HFF-Myc (cell line): Measurements from ENCODE around the gene RNLS.

Source experiments
- DNase-seq: peaks from one replicate; pipeline ENCODE4 v3.0.0-alpha.2; 2011; ENCODE audit warnings: low read depth; ENCODE audit errors: extremely low read depth
- H3K4me3 ChIP-seq: replicated peaks from 2 replicates; pipeline ENCODE4 v1.5.1; 2011; ENCODE audit warnings: low read depth, mild to moderate bottlenecking, control low read depth, low read length
- TF ChIP-seq, protein P1 (sequence below): IDR thresholded peaks from 2 replicates; pipeline ENCODE4 v1.5.1; 2012; ENCODE audit warnings: mild to moderate bottlenecking, low read depth, low read length, control low read depth; ENCODE audit errors: missing control alignments

Gene RNLS

DNA sequence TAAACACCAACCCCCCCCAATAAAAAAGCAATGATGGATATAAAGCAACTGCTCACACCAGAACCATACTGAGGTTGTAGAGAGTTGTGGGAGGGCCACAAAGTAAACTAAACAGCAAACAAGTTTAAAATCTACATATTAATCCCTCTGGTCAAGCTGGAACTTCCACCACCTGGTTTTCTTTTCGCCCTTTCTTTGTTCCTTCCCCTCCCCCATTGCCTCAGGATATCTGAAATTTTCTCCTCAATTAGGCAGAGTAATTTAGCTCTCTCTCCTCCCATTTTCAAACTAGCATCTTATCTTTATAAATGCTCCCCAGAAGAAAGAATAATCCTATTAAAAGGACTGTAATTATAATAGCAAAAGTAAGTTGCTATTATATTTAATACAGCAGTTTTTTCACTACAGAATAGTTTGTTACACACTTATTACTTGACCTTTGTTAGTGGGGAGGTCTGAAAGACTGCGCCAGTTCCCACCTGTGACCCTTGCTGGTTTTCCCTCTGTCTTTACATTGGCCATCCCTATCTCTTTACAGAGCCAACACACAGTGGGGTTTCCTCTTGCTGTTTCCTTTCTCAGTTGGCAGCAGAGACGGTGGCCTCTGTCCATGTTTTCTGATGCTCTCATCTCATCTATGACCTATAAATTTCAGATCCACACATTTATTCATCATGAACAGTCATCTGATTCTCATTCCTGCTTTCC is 235.4 kb downstream of the RNLS start:
- no peak for DNase-seq
- TF ChIP-seq, protein P1, sequence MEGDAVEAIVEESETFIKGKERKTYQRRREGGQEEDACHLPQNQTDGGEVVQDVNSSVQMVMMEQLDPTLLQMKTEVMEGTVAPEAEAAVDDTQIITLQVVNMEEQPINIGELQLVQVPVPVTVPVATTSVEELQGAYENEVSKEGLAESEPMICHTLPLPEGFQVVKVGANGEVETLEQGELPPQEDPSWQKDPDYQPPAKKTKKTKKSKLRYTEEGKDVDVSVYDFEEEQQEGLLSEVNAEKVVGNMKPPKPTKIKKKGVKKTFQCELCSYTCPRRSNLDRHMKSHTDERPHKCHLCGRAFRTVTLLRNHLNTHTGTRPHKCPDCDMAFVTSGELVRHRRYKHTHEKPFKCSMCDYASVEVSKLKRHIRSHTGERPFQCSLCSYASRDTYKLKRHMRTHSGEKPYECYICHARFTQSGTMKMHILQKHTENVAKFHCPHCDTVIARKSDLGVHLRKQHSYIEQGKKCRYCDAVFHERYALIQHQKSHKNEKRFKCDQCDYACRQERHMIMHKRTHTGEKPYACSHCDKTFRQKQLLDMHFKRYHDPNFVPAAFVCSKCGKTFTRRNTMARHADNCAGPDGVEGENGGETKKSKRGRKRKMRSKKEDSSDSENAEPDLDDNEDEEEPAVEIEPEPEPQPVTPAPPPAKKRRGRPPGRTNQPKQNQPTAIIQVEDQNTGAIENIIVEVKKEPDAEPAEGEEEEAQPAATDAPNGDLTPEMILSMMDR = no peak
- H3K4me3 ChIP-seq = no peak overlapping the region

DNA sequence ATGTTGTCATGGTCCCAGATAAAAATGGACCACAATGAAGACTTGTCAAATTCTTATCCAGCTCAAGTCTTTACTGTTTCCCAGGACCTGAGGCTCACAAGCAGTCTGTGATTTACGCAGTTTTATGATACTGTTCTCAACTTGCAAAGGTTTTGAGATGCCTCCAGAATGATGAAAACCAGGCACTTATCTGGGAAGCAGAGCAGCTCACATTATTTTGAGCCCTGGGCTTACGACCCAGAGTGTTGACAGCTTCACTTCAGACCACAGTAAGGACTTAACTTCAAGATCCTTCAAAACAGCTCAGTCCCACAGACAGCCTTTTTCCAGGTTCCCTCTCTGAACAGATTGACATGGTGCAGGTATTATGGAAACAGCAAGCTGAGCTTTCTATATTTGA is 236.1 kb downstream of the RNLS start:
- TF ChIP-seq, protein P1 = no peak
- no peak for DNase-seq
- no peak overlapping the region for H3K4me3 ChIP-seq

DNA sequence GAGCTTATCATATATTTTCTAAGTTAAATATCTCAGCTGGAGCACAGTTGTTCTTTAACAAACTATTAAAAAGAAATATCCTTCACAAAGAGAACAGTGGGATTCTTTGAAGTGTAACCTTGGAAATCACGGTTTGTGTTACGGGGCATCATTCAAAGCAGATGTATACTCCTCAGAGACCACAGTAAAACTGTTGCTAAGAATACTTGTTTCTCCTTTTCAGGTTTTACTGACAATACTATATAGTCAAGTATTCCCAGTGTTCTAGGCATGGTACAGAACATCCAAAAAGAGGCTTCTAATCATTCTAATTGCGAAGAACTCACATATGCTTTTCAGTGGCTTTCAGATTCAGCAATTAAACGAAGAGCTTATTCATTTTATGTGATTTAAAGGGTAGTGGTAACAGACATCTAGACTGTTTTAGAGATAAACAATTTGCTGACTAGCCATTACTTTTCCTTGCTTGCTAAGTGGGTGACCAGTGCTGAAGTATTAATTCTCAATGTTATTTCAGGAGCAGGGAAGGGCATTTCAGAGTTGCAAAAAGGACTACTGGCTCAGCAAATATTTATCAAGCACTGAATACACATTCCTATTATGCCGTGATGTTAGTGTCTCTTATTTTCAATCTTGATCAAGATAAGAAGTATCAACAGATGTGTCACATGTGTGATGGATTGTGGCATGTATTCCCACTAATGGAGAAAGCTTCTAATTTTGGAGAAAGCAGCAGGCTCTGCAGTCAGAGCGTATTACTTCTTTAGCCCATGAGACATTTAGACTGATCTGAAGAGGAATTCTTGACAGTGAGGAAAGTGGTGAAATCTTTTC is 236.8 kb downstream of the RNLS start:
- TF ChIP-seq, protein P1 = no peak
- H3K4me3 ChIP-seq = no peak overlapping the region
- no peak for DNase-seq

DNA sequence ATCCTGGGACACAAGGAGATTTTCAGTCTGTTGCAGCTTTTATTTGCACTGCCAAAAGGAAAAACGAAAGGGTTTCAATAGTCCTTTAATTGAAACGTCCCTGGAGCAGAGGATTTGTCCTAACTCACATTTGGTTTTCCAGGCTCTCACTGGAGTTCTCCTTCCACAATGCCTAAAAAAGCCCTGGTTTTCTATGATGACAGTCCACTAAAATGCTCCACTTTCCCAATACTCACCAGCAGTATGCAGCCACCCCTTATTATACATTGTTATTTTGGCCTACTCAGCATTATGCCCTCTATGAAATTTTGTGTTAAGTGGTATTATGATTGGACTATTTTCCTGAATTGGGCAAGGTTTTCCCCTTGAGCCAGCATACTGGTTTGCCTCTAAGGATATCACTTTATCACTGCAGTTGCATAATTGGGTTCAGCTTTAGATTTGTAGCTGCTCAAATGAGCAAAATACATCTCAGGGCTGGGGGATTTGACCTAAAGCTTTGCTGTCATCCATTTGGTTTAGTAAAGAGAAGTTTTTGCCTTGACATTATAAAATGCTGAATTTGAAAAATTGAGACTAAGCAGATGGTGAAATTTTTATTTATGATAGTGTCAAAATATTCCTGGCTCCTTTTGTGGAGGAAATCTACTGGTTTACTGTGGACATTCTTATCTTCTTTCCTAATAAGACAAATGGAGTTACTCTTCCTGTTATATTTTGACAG is 239.2 kb downstream of the RNLS start:
- no peak for DNase-seq
- no peak overlapping the region for H3K4me3 ChIP-seq
- TF ChIP-seq, protein P1 = no peak

DNA sequence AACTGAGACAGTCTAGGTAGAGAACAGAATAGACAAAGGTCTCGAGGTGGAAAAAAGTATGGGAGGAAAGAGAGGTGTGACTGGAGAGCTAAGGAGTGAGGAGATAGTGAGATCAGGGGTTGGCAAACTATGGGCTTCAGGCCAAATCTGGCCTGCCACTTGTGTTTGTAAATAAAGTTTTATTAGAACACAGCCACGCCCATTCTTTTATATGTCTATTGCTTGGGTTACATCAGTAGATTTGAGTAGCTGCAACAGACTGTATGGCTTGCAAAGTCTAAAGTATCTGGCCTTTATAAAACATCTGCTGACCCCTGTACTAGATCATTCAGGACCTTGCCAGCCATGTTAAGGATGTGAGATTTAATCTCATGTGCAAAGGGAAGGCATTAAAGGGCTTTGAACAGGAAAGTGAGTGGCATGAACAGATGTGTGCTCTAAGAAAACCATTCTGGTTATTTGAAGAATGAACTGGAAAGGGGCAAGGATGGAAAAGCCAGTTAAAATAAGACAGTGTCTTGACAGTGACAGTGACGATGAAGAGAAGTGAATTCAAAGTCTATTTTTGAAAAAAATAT is 240.3 kb downstream of the RNLS start:
- TF ChIP-seq, protein P1 = no peak
- H3K4me3 ChIP-seq = no peak overlapping the region
- no peak for DNase-seq

DNA sequence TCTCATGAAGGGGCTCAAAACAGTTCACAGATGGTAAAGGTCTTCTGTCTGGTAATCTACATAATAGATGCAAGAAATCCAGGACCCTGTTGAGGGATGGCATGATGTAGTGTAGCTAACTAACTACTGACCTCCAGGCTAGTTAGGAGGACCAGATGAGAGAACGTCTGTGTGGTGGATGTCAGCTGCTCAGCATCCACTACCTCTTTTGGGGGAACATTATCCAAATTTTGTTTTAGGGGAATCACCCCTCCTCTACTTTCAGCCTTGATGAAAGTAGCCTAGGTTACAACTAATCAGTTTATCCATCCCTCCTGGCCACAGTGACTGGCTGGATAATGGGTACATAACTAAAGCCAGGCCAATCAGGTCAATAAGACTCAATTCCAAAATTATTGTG is 246.0 kb downstream of the RNLS start:
- no peak overlapping the region for H3K4me3 ChIP-seq
- DNase-seq = no peak
- TF ChIP-seq, protein P1 = no peak
